Measurements from ENCODE around the gene FAM234B. TPM values are rescaled to one million over a fixed set of nuclear protein-coding genes. Genes with fewer than 3 reads are reported as not detected.

FAM234B gene
- total RNA-seq, 1 experiment from 2014 or later = 7.5 TPM

GRCh38 chr12:13007496-13008233 is 36.5 kb upstream of the FAM234B start:
- Histone ChIP-seq H3K79me2 (ENCODE audit: low read depth) (no peaks in the 10 kb centered on the region), H3K4me1 (replicated peaks; ENCODE audit: insufficient read depth) (no peaks in the 10 kb centered on the region), H2AFZ (no peak overlapping the region), H3K9me3 (ENCODE audit: insufficient read depth, low read depth) (no peaks in the 10 kb centered on the region), H3F3A (ENCODE audit: insufficient read depth, low read depth) (peaks cover 3% of the 10 kb centered on the region; the same call in 1 of the 2 replicates), H3K27ac (no peak overlapping the region), H3K27me3 (ENCODE audit: insufficient read depth, low read depth) (no peaks in the 10 kb centered on the region), H3K4me3 (no peak overlapping the region), H3K4me2 (no peak overlapping the region), H3K9me2 (ENCODE audit: insufficient read depth) (no peaks in the 10 kb centered on the region; the same call in 1 of the 2 replicates), H3K36me3 (ENCODE audit: low read depth) (no peaks in the 10 kb centered on the region), H4K20me1 (ENCODE audit: insufficient read depth) (no peaks in the 10 kb centered on the region)
- no TSS peak for BruUV-seq (replicated peaks)
- no peak for DNase-seq
- ChIA-PET POLR2A (ENCODE audit: unreplicated experiment) (interaction anchor here (0.8 kb wide), 1 partner anchor 215 kb away, joined by 11 read pairs; no protein-coding TSS in a partner anchor), CTCF (interaction anchor here (0.7 kb wide), 1 partner anchor 1686 kb away, joined by 5 read pairs; no protein-coding TSS in a partner anchor)
- no peak for TF ChIP-seq CTCF (conservative IDR thresholded peaks at IDR 0.05)
- no peak for TF ChIP-seq EZH2 (IDR thresholded peaks at IDR 0.05; ENCODE audit: low read depth)
- intact Hi-C loops (cut with micrococcal nuclease; ENCODE audit: unreplicated experiment) = no loop called here

- intact Hi-C loops (cut with micrococcal nuclease; ENCODE audit: unreplicated experiment) = no loop called here
- Histone ChIP-seq H3K27me3 (ENCODE audit: insufficient read depth, low read depth) (no peaks in the 10 kb centered on the region), H3K4me3 (no peak overlapping the region), H3F3A (ENCODE audit: insufficient read depth, low read depth) (peaks cover 3% of the 10 kb centered on the region; the same call in 1 of the 2 replicates), H3K36me3 (ENCODE audit: low read depth) (no peaks in the 10 kb centered on the region), H3K4me1 (replicated peaks; ENCODE audit: insufficient read depth) (no peaks in the 10 kb centered on the region), H3K4me2 (no peak overlapping the region), H3K9me2 (ENCODE audit: insufficient read depth) (no peaks in the 10 kb centered on the region; the same call in 1 of the 2 replicates), H3K27ac (no peak overlapping the region), H2AFZ (no peak overlapping the region), H3K9me3 (ENCODE audit: insufficient read depth, low read depth) (no peaks in the 10 kb centered on the region), H4K20me1 (ENCODE audit: insufficient read depth) (no peaks in the 10 kb centered on the region), H3K79me2 (ENCODE audit: low read depth) (no peaks in the 10 kb centered on the region)
- ChIA-PET CTCF (no interaction called here), POLR2A (ENCODE audit: unreplicated experiment) (interaction anchor here (0.7 kb wide), 1 partner anchor 272 kb away, joined by 3 read pairs; no protein-coding TSS in a partner anchor)
- no TSS peak for BruUV-seq (replicated peaks)
- DNase-seq = no peak
- TF ChIP-seq EZH2 (IDR thresholded peaks at IDR 0.05; ENCODE audit: low read depth) = no peak
- no peak for TF ChIP-seq CTCF (conservative IDR thresholded peaks at IDR 0.05)
These were observed 35.3 kb upstream of the FAM234B start for GRCh38 chr12:13008741-13009380.

GRCh38 chr12:13011098-13011497 is 33.1 kb upstream of the FAM234B start:
- POLR2A ChIA-PET (ENCODE audit: unreplicated experiment) = no interaction called here
- Histone ChIP-seq H3K9me3 (ENCODE audit: insufficient read depth, low read depth) (no peaks in the 10 kb centered on the region), H3K4me2 (no peak overlapping the region), H3K9me2 (ENCODE audit: insufficient read depth) (no peaks in the 10 kb centered on the region; the same call in 1 of the 2 replicates), H3K27ac (no peak overlapping the region), H2AFZ (no peak overlapping the region), H3K4me1 (replicated peaks; ENCODE audit: insufficient read depth) (no peaks in the 10 kb centered on the region), H3F3A (ENCODE audit: insufficient read depth, low read depth) (peaks cover 3% of the 10 kb centered on the region; the same call in 1 of the 2 replicates), H3K4me3 (no peak overlapping the region), H4K20me1 (ENCODE audit: insufficient read depth) (no peaks in the 10 kb centered on the region), H3K79me2 (ENCODE audit: low read depth) (no peaks in the 10 kb centered on the region), H3K27me3 (ENCODE audit: insufficient read depth, low read depth) (no peaks in the 10 kb centered on the region), H3K36me3 (ENCODE audit: low read depth) (no peaks in the 10 kb centered on the region)
- CTCF ChIA-PET = no interaction called here
- no peak for TF ChIP-seq EZH2 (IDR thresholded peaks at IDR 0.05; ENCODE audit: low read depth)
- TF ChIP-seq CTCF (conservative IDR thresholded peaks at IDR 0.05) = no peak
- intact Hi-C loops (cut with micrococcal nuclease; ENCODE audit: unreplicated experiment) = no loop called here
- DNase-seq = no peak
- BruUV-seq (replicated peaks) = no TSS peak
